HepG2 (cell line): ENCODE data around the gene OVOL2. TPM values are rescaled to one million over a fixed set of nuclear protein-coding genes. Genes with fewer than 3 reads are reported as not detected.

ENCODE experiments used
- ATF2 ChIP-seq: sonication (generic); formaldehyde crosslinking; IDR thresholded peaks from 2 replicates; pipeline ENCODE4 v1.4.0; 2020; ENCODE audit warnings: missing genetic modification reagents
- ATF6 ChIP-seq: sonication (generic); formaldehyde crosslinking; conservative IDR thresholded peaks from 2 replicates; pipeline ENCODE4 v1.4.0; 2020; ENCODE audit warnings: missing genetic modification reagents
- CEBPB ChIP-seq: IDR thresholded peaks from 2 replicates; pipeline ENCODE4 v1.6.1; 2011; ENCODE audit warnings: low read depth, low read length, improper control_type of control experiment, borderline replicate concordance
- CHD2 ChIP-seq: IDR thresholded peaks from 2 replicates; pipeline ENCODE4 v1.6.1; 2011; ENCODE audit warnings: low read depth, low read length, improper control_type of control experiment
- DMTF1 ChIP-seq: sonication (generic); formaldehyde crosslinking; IDR thresholded peaks from 2 replicates; pipeline ENCODE4 v1.4.0; 2020; ENCODE audit warnings: mild to moderate bottlenecking, missing genetic modification reagents
- HNF4A ChIP-seq: sonication (generic); formaldehyde crosslinking; IDR thresholded peaks from 2 replicates; pipeline ENCODE4 v1.4.0; 2020; ENCODE audit warnings: missing genetic modification reagents
- RFXAP ChIP-seq: sonication (generic); formaldehyde crosslinking; IDR thresholded peaks from 2 replicates; pipeline ENCODE4 v1.4.0; 2020; ENCODE audit warnings: missing genetic modification reagents, borderline replicate concordance
- SETDB1 ChIP-seq: sonication (generic); formaldehyde crosslinking; IDR thresholded peaks from 2 replicates; pipeline ENCODE4 v1.5.1; 2020; ENCODE audit warnings: missing genetic modification reagents, mild to moderate bottlenecking, borderline replicate concordance
- ZBTB2 ChIP-seq: sonication (generic); formaldehyde crosslinking; IDR thresholded peaks from 2 replicates; pipeline ENCODE4 v1.8.0; 2022; ENCODE audit warnings: low read depth, missing genetic modification reagents
- ZFP36 ChIP-seq: fragments of 150-350 bp; IDR thresholded peaks from 2 replicates; pipeline ENCODE4 v1.6.1; 2018; ENCODE audit warnings: borderline replicate concordance, low read length, low read depth; ENCODE audit not compliant: partially characterized antibody
- ZHX1 ChIP-seq: sonication (generic); formaldehyde crosslinking; IDR thresholded peaks from 2 replicates; pipeline ENCODE4 v1.8.1; 2022; ENCODE audit warnings: low read depth, mild to moderate bottlenecking, missing genetic modification reagents
- ZNF484 ChIP-seq: sonication (generic); formaldehyde crosslinking; IDR thresholded peaks from 2 replicates; pipeline ENCODE4 v1.5.1; 2020; ENCODE audit warnings: mild to moderate bottlenecking, low read depth, missing genetic modification reagents, borderline replicate concordance
- ZNF503 ChIP-seq: sonication (generic); formaldehyde crosslinking; IDR thresholded peaks from 2 replicates; pipeline ENCODE4 v1.4.0; 2020; ENCODE audit warnings: missing genetic modification reagents
- ZNF644 ChIP-seq: IDR thresholded peaks from 2 replicates; pipeline ENCODE4 v1.6.1; 2016; ENCODE audit warnings: low read depth
- ZNF740 ChIP-seq: sonication (generic); formaldehyde crosslinking; IDR thresholded peaks from 2 replicates; pipeline ENCODE4 v1.4.0; 2020; ENCODE audit warnings: missing genetic modification reagents
- ZSCAN12 ChIP-seq: sonication (generic); formaldehyde crosslinking; IDR thresholded peaks from 2 replicates; pipeline ENCODE4 v1.9.0; 2021; ENCODE audit warnings: mild to moderate bottlenecking, missing genetic modification reagents
- polyA plus RNA-seq, 8 experiments: library from polyadenylated mRNA; depleted of rRNA in 3 of 8; stranded (reverse) in 7 of 8; unstranded in 1 of 8; fragments of >200 nt; fragmentation: Illumina TruSeq in 4 of 8; extraction: Trizol in 4 of 8; gene quantifications; 2 replicates each; pipeline versions ENCODE4 v1.2.1 to v1.2.3, GENCODE V29; 2011 to 2016; ENCODE audit warnings: low read depth in 4 of 8, missing spikeins in 1 of 8, mixed read lengths in 1 of 8; ENCODE audit not compliant: insufficient read depth in 1 of 8
- total RNA-seq, 5 experiments: library from RNA; depleted of rRNA; stranded (reverse); fragments of >200 nt; fragmentation: Illumina TruSeq; extraction: Trizol; gene quantifications; 2 replicates each; pipeline ENCODE4 v1.2.3, GENCODE V29; 2016; ENCODE audit warnings: low read depth in 1 of 5

OVOL2 gene
- total and polyA plus RNA-seq, 2 of the 13 experiments (the other 11 are each of a cell fraction or from before 2014, with no cell fraction given): 0.20 to 0.31 TPM

- TF ChIP-seq ZNF740 (CRISPR knock-in tag) (no peak), ZBTB2 (no peak), ATF6 (CRISPR knock-in tag) (0 out of 2 replicates have a peak, but pooled peaks have one; percentile 65), ZFP36 (no peak), HNF4A (CRISPR knock-in tag) (peak; percentile 99), SETDB1 (CRISPR knock-in tag) (no peak), ZNF484 (CRISPR knock-in tag) (no peak), CEBPB (peak; percentile 100), CHD2 (no peak; the same call in 1 of the 2 replicates), ZSCAN12 (CRISPR knock-in tag) (no peak), ZNF644 (CRISPR knock-in tag) (peak; percentile 92), ZHX1 (no peak), RFXAP (CRISPR knock-in tag) (no peak), ZNF503 (CRISPR knock-in tag) (no peak), DMTF1 (CRISPR knock-in tag) (no peak), ATF2 (peak; percentile 96)
These were observed 72.2 kb downstream of the OVOL2 start (continued) for GRCh38 chr20:17985388-17986018.
